Breast epithelium (tissue), 3 donors: ENCODE measurements around the gene MITF.

Experiments used
- POLR2A ChIP-seq: fragments of 450-650 bp; IDR thresholded peaks from one replicate; pipeline ENCODE4 v1.6.1; 2016; ENCODE audit warnings: antibody characterized with exemption, mild to moderate bottlenecking, moderate library complexity
- POLR2AphosphoS5 ChIP-seq, 3 donors: sonication (generic); formaldehyde crosslinking; IDR thresholded peaks; one replicate each; pipeline ENCODE4 v1.6.1; 2017; ENCODE audit warnings: antibody characterized with exemption in 3 of 3
- TF ChIP-seq, protein P1 (sequence below), 3 donors: fragments of 450-650 bp; IDR thresholded peaks; one replicate each; pipeline ENCODE4 v1.5.1; 2016 to 2017; ENCODE audit warnings: antibody characterized with exemption in 3 of 3, mild to moderate bottlenecking in 3 of 3, moderate library complexity in 3 of 3

DNA sequence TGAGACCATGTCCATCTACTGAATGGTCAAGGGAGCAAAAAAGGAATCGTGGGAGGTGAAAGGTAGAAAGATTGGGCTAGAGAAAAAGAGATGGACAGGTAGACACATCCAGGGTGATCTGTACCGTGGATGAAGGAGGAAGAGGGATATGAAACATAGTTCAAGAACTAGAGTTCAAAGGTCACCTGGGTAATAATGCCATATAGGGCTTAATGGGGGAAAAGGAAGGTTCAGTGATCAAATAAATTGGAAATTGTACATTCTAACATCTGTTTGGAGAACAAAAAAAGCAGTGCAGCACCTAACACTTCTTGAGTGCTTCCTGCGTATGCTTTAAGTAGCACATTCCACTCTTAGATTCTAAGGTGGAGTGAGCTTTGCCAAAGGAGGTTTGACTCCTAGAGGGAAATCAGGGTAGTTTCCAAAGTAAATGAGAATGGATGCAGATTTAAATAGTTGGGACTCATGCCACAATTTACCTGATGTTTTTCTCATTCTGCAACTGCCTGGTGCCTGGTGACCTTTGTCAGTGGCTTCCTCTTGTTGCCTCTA lies 46.6 kb downstream of the MITF start:
- TF ChIP-seq, protein P1, sequence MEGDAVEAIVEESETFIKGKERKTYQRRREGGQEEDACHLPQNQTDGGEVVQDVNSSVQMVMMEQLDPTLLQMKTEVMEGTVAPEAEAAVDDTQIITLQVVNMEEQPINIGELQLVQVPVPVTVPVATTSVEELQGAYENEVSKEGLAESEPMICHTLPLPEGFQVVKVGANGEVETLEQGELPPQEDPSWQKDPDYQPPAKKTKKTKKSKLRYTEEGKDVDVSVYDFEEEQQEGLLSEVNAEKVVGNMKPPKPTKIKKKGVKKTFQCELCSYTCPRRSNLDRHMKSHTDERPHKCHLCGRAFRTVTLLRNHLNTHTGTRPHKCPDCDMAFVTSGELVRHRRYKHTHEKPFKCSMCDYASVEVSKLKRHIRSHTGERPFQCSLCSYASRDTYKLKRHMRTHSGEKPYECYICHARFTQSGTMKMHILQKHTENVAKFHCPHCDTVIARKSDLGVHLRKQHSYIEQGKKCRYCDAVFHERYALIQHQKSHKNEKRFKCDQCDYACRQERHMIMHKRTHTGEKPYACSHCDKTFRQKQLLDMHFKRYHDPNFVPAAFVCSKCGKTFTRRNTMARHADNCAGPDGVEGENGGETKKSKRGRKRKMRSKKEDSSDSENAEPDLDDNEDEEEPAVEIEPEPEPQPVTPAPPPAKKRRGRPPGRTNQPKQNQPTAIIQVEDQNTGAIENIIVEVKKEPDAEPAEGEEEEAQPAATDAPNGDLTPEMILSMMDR (IDR thresholded peaks at IDR 0.05) = no peak
- no peak for TF ChIP-seq POLR2A
- TF ChIP-seq POLR2AphosphoS5 (IDR thresholded peaks at IDR 0.05) = no peak
